HEK293 (cell line): ENCODE data around the gene SVOPL.

ENCODE experiments used
- CTCF ChIA-PET: fragments of 350-600 bp; formaldehyde crosslinking; extraction: SDS; loops from one replicate; lab custom pipeline; 2021; ENCODE audit warnings: antibody characterized with exemption; lab: Yijun Ruan, JAX
- POLR2A ChIA-PET: fragments of 300-600 bp; formaldehyde crosslinking; extraction: SDS; loops from one replicate; lab custom pipeline; 2020; ENCODE audit warnings: antibody characterized with exemption, inconsistent platforms; lab: Yijun Ruan, JAX
- H3K27ac ChIP-seq: fragments of 200-500 bp; sonication (Bioruptor generic); 2 replicates; pipeline ENCODE4 v1.5.1; 2014; ENCODE audit warnings: low read depth, low read length, control low read depth, inconsistent platforms; ENCODE audit errors: extremely low read depth
- H3K36me3 ChIP-seq, 2 experiments: fragments of 200-500 bp in 1 of 2; sonication (Bioruptor generic) in 1 of 2; 1 replicate in 1 of 2; 2 replicates in 1 of 2; pipeline ENCODE4 v1.5.1; 2014 to 2017; ENCODE audit warnings: inconsistent platforms in 2 of 2, low read length in 2 of 2; ENCODE audit not compliant: control insufficient read depth in 2 of 2, insufficient read depth in 1 of 2
- H3K4me1 ChIP-seq: fragments of 200-500 bp; sonication (Bioruptor generic); 2 replicates; pipeline ENCODE4 v1.5.1; 2014; ENCODE audit warnings: mild to moderate bottlenecking, low read length, inconsistent platforms; ENCODE audit not compliant: control insufficient read depth, insufficient read depth
- H3K4me3 ChIP-seq: 2 replicates; pipeline ENCODE4 v1.5.1; 2011; ENCODE audit warnings: low read depth, mild to moderate bottlenecking, control low read depth, low read length, moderate library complexity
- H3K9me3 ChIP-seq: fragments of 200-500 bp; sonication (Bioruptor generic); 2 replicates; pipeline ENCODE4 v1.5.1; 2014; ENCODE audit warnings: low read depth, low read length, inconsistent platforms; ENCODE audit not compliant: control insufficient read depth, insufficient read depth
- HIC1 ChIP-seq: fragments of 450-650 bp; formaldehyde crosslinking; IDR thresholded peaks from 2 replicates; pipeline ENCODE4 v1.5.1; 2016; ENCODE audit warnings: missing biosample characterization, missing genetic modification characterization
- KLF16 ChIP-seq: fragments of 450-650 bp; formaldehyde crosslinking; IDR thresholded peaks from 2 replicates; pipeline ENCODE4 v1.5.1; 2017; ENCODE audit warnings: missing biosample characterization, missing genetic modification characterization
- MEIS1 ChIP-seq: sonication (generic); formaldehyde crosslinking; IDR thresholded peaks from 2 replicates; pipeline ENCODE4 v1.8.1; 2022; ENCODE audit warnings: missing genetic modification reagents, mild to moderate bottlenecking, borderline replicate concordance
- PRDM10 ChIP-seq: fragments of 450-650 bp; formaldehyde crosslinking; IDR thresholded peaks from 2 replicates; pipeline ENCODE4 v1.5.1; 2016; ENCODE audit warnings: missing biosample characterization, missing genetic modification characterization
- YY1 ChIP-seq: fragments of 450-650 bp; formaldehyde crosslinking; IDR thresholded peaks from 2 replicates; pipeline ENCODE4 v1.5.1; 2018; ENCODE audit warnings: missing biosample characterization, missing genetic modification characterization
- ZNF148 ChIP-seq: fragments of 450-650 bp; formaldehyde crosslinking; IDR thresholded peaks from 2 replicates; pipeline ENCODE4 v1.5.0; 2017; ENCODE audit warnings: missing biosample characterization, missing genetic modification characterization, borderline replicate concordance
- ZNF16 ChIP-seq: fragments of 450-650 bp; formaldehyde crosslinking; IDR thresholded peaks from 2 replicates; pipeline ENCODE4 v1.5.1; 2016; ENCODE audit warnings: low read depth, missing biosample characterization, missing genetic modification characterization
- ZNF266 ChIP-seq: fragments of 450-650 bp; formaldehyde crosslinking; IDR thresholded peaks from 2 replicates; pipeline ENCODE4 v1.5.1; 2016; ENCODE audit warnings: missing biosample characterization, missing genetic modification characterization, low read depth
- ZNF280D ChIP-seq: fragments of 450-650 bp; formaldehyde crosslinking; IDR thresholded peaks from 2 replicates; pipeline ENCODE4 v1.5.1; 2016; ENCODE audit warnings: missing biosample characterization, missing genetic modification characterization
- ZNF398 ChIP-seq: fragments of 450-650 bp; formaldehyde crosslinking; IDR thresholded peaks from 2 replicates; pipeline ENCODE4 v1.5.1; 2017; ENCODE audit warnings: missing biosample characterization, missing genetic modification characterization
- ZNF433 ChIP-seq: fragments of 450-650 bp; formaldehyde crosslinking; IDR thresholded peaks from 2 replicates; pipeline ENCODE4 v1.5.1; 2016; ENCODE audit warnings: missing biosample characterization, missing genetic modification characterization, low read depth
- ZNF596 ChIP-seq: fragments of 450-650 bp; IDR thresholded peaks from 2 replicates; pipeline ENCODE4 v1.5.0; 2018; ENCODE audit warnings: missing biosample characterization, mild to moderate bottlenecking, missing genetic modification characterization, moderate library complexity
- ZNF600 ChIP-seq: fragments of 450-650 bp; formaldehyde crosslinking; IDR thresholded peaks from 2 replicates; pipeline ENCODE4 v1.5.1; 2016; ENCODE audit warnings: missing biosample characterization, missing genetic modification characterization
- ZNF623 ChIP-seq: fragments of 450-650 bp; formaldehyde crosslinking; IDR thresholded peaks from 2 replicates; pipeline ENCODE4 v1.5.1; 2016; ENCODE audit warnings: missing biosample characterization, missing genetic modification characterization
- ZNF654 ChIP-seq: fragments of 450-650 bp; formaldehyde crosslinking; IDR thresholded peaks from 2 replicates; pipeline ENCODE4 v1.5.1; 2016; ENCODE audit warnings: low read depth, missing biosample characterization, missing genetic modification characterization
- ZNF664 ChIP-seq: fragments of 450-650 bp; formaldehyde crosslinking; IDR thresholded peaks from 2 replicates; pipeline ENCODE4 v1.5.1; 2016; ENCODE audit warnings: missing biosample characterization, missing genetic modification characterization
- ZSCAN5A ChIP-seq: fragments of 450-650 bp; formaldehyde crosslinking; IDR thresholded peaks from 2 replicates; pipeline ENCODE4 v1.5.1; 2016; ENCODE audit warnings: missing biosample characterization, missing genetic modification characterization

SVOPL gene

GRCh38 chr7:138570715-138571114, 130.4 kb downstream of the SVOPL start (continued):
- no peak for TF ChIP-seq ZNF280D (tag by site-specific recombination)
- TF ChIP-seq ZNF266, result no peak

GRCh38 chr7:138569418-138569817, 131.7 kb downstream of the SVOPL start:
- Histone ChIP-seq H3K4me3 (no peak overlapping the region), H3K9me3 (no peaks in the 10 kb centered on the region), H3K36me3 (peaks cover 10 to 86% of the 10 kb centered on the region in 2 experiments), H3K4me1 (no peaks in the 10 kb centered on the region), H3K27ac (no peak overlapping the region)
- ChIA-PET POLR2A (no interaction called here), CTCF (interaction anchor here (0.6 kb wide), 1 partner anchor 712 kb away, joined by 3 read pairs; no protein-coding TSS in a partner anchor)
- TF ChIP-seq ZNF148 (no peak), ZNF280D (tag by site-specific recombination) (no peak), KLF16 (tag by site-specific recombination) (no peak), ZNF600 (tag by site-specific recombination) (no peak), ZNF433 (tag by site-specific recombination) (no peak), ZNF654 (tag by site-specific recombination) (no peak), ZNF664 (tag by site-specific recombination) (no peak), ZNF16 (tag by site-specific recombination) (no peak), PRDM10 (tag by site-specific recombination) (no peak), ZNF398 (tag by site-specific recombination) (no peak), ZNF623 (tag by site-specific recombination) (no peak), ZNF596 (tag by site-specific recombination) (no peak), HIC1 (tag by site-specific recombination) (no peak), ZSCAN5A (tag by site-specific recombination) (no peak), MEIS1 (no peak), YY1 (tag by site-specific recombination) (no peak)
